ENCODE results near the gene BBS7.
A peak's percentile ranks its signal among the peaks of the same experiment; 100 is the strongest.

Gene BBS7

GRCh38 chr4:121869841-121870822 is at the start of gene BBS7:
Gene BBS7, minus strand, starts transcription at chr4:121870474. Its CDS starts 161 bp downstream, at chr4:121870313.
- DNase-seq (ENCODE audit: low read depth in 2 of 2, low spot score in 1 of 2), result peak; percentile 87 to 95

- no peak for DNase-seq (ENCODE audit: low read depth in 2 of 2, low spot score in 1 of 2)
Measured at GRCh38 chr4:121913667-121914066, 43.4 kb upstream of the BBS7 start.

GRCh38 chr4:121908346-121908745 is 38.1 kb upstream of the BBS7 start:
- no peak for DNase-seq (ENCODE audit: low read depth in 2 of 2, low spot score in 1 of 2)

GRCh38 chr4:121900132-121900983 is 30.1 kb upstream of the BBS7 start:
- DNase-seq (ENCODE audit: low read depth in 2 of 2, low spot score in 1 of 2), result peak in 1 of 2 donors; percentile 17

GRCh38 chr4:121898150-121898549 is 27.9 kb upstream of the BBS7 start:
- no peak for DNase-seq (ENCODE audit: low read depth in 2 of 2, low spot score in 1 of 2)

GRCh38 chr4:121888134-121888533 is 17.9 kb upstream of the BBS7 start:
- DNase-seq (ENCODE audit: low read depth in 2 of 2, low spot score in 1 of 2), result no peak

GRCh38 chr4:121885115-121885514 is 14.8 kb upstream of the BBS7 start:
- no peak for DNase-seq (ENCODE audit: low read depth in 2 of 2, low spot score in 1 of 2)

- DNase-seq (ENCODE audit: low read depth in 2 of 2, low spot score in 1 of 2), result no peak
Measured at GRCh38 chr4:121881158-121881557, 10.9 kb upstream of the BBS7 start.

GRCh38 chr4:121879135-121879534 is 8.9 kb upstream of the BBS7 start:
- no peak for DNase-seq (ENCODE audit: low read depth in 2 of 2, low spot score in 1 of 2)

GRCh38 chr4:121877041-121877773 is 6.9 kb upstream of the BBS7 start:
- no peak for DNase-seq (ENCODE audit: low read depth in 2 of 2, low spot score in 1 of 2)

- no peak for DNase-seq (ENCODE audit: low read depth in 2 of 2, low spot score in 1 of 2)
Measured at GRCh38 chr4:121876070-121876469, 5.8 kb upstream of the BBS7 start.

- no peak for DNase-seq (ENCODE audit: low read depth in 2 of 2, low spot score in 1 of 2)
Measured at GRCh38 chr4:121875652-121876051, 5.4 kb upstream of the BBS7 start.

GRCh38 chr4:121873604-121874003 is 3.3 kb upstream of the BBS7 start:
- no peak for DNase-seq (ENCODE audit: low read depth in 2 of 2, low spot score in 1 of 2)

- no peak for DNase-seq (ENCODE audit: low read depth in 2 of 2, low spot score in 1 of 2)
Measured at GRCh38 chr4:121863799-121864198, 6.5 kb downstream of the BBS7 start.

- no peak for DNase-seq (ENCODE audit: low read depth in 2 of 2, low spot score in 1 of 2)
Measured at GRCh38 chr4:121861426-121861825, 8.8 kb downstream of the BBS7 start.

GRCh38 chr4:121860121-121860520 is 10.2 kb downstream of the BBS7 start:
- DNase-seq (ENCODE audit: low read depth in 2 of 2, low spot score in 1 of 2), result no peak

GRCh38 chr4:121851354-121851753 is 18.9 kb downstream of the BBS7 start:
- no peak for DNase-seq (ENCODE audit: low read depth in 2 of 2, low spot score in 1 of 2)

- DNase-seq (ENCODE audit: low read depth in 2 of 2, low spot score in 1 of 2), result no peak
Measured at GRCh38 chr4:121846662-121847061, 23.6 kb downstream of the BBS7 start.

- DNase-seq (ENCODE audit: low read depth in 2 of 2, low spot score in 1 of 2), result no peak
Measured at GRCh38 chr4:121842862-121843261, 27.4 kb downstream of the BBS7 start.

GRCh38 chr4:121838136-121838535 is 32.1 kb downstream of the BBS7 start:
- DNase-seq (ENCODE audit: low read depth in 2 of 2, low spot score in 1 of 2), result no peak

- DNase-seq (ENCODE audit: low read depth in 2 of 2, low spot score in 1 of 2), result no peak
Measured at GRCh38 chr4:121829511-121829910, 40.8 kb downstream of the BBS7 start.
